Nephron progenitor cell (in vitro differentiated cells): ENCODE results near the gene CASP5.

Experiments
- DNase-seq: peaks from one replicate; pipeline ENCODE4 v3.0.0; 2021
- H3K27ac Mint-ChIP-seq: 2 replicates; pipeline ENCODE4 v1.8.0; 2021; ENCODE audit warnings: mild to moderate bottlenecking, moderate library complexity, mixed read lengths
- H3K27me3 Mint-ChIP-seq: 2 replicates; pipeline ENCODE4 v1.8.0; 2021; ENCODE audit warnings: mild to moderate bottlenecking, low read depth, mixed read lengths; ENCODE audit not compliant: poor library complexity
- H3K36me3 Mint-ChIP-seq: 2 replicates; pipeline ENCODE4 v1.8.0; 2021; ENCODE audit warnings: low read depth, mixed read lengths
- H3K4me1 Mint-ChIP-seq: 2 replicates; pipeline ENCODE4 v1.8.0; 2021; ENCODE audit warnings: mixed read lengths
- H3K4me3 Mint-ChIP-seq: 2 replicates; pipeline ENCODE4 v1.8.0; 2021; ENCODE audit warnings: mild to moderate bottlenecking, moderate library complexity, mixed read lengths
- H3K9me3 Mint-ChIP-seq: 2 replicates; pipeline ENCODE4 v1.8.0; 2021; ENCODE audit warnings: mild to moderate bottlenecking, moderate library complexity, mixed read lengths
- CTCF ChIP-seq: fragments of 200-600 bp; sonication (generic); IDR thresholded peaks from 2 replicates; pipeline ENCODE4 v1.5.0; 2021; ENCODE audit warnings: antibody characterized with exemption

The CASP5 gene

GRCh38 chr11:105056446-105056845, 33.5 kb upstream of the CASP5 start:
- H3K9me3 Mint-ChIP-seq: no peaks in the 10 kb centered on the region

GRCh38 chr11:105054723-105055493, 31.9 kb upstream of the CASP5 start:
- no peak for DNase-seq
- no peaks in the 10 kb centered on the region for H3K4me1 Mint-ChIP-seq
- H3K4me3 Mint-ChIP-seq: no peak overlapping the region
- peaks cover 3% of the 10 kb centered on the region for H3K27me3 Mint-ChIP-seq
- TF ChIP-seq CTCF: no peak
- no peaks in the 10 kb centered on the region for H3K36me3 Mint-ChIP-seq
- no peaks in the 10 kb centered on the region for H3K9me3 Mint-ChIP-seq
- no peak overlapping the region for H3K27ac Mint-ChIP-seq

More at GRCh38 chr11:105056446-105056845, 33.5 kb upstream of the CASP5 start:
- no peaks in the 10 kb centered on the region for H3K4me1 Mint-ChIP-seq
- no peak overlapping the region for H3K4me3 Mint-ChIP-seq
- no peak overlapping the region for H3K27ac Mint-ChIP-seq
- TF ChIP-seq CTCF: no peak
- no peak for DNase-seq
- H3K27me3 Mint-ChIP-seq: peaks cover 3% of the 10 kb centered on the region
- H3K36me3 Mint-ChIP-seq: no peaks in the 10 kb centered on the region

GRCh38 chr11:105052487-105052886, 29.5 kb upstream of the CASP5 start:
- no peak overlapping the region for H3K4me3 Mint-ChIP-seq

GRCh38 chr11:105051559-105051958, 28.6 kb upstream of the CASP5 start:
- Mint-ChIP-seq H3K27me3 (no peaks in the 10 kb centered on the region), H3K4me1 (peaks cover 7% of the 10 kb centered on the region), H3K4me3 (no peak overlapping the region), H3K27ac (no peak overlapping the region), H3K9me3 (no peaks in the 10 kb centered on the region), H3K36me3 (no peaks in the 10 kb centered on the region)
- DNase-seq: no peak
- TF ChIP-seq CTCF: no peak

More at GRCh38 chr11:105052487-105052886, 29.5 kb upstream of the CASP5 start:
- H3K27ac Mint-ChIP-seq: no peak overlapping the region
- peaks cover 3% of the 10 kb centered on the region for H3K27me3 Mint-ChIP-seq
- H3K36me3 Mint-ChIP-seq: no peaks in the 10 kb centered on the region
- no peaks in the 10 kb centered on the region for H3K4me1 Mint-ChIP-seq
- DNase-seq: no peak
- H3K9me3 Mint-ChIP-seq: no peaks in the 10 kb centered on the region
- TF ChIP-seq CTCF: no peak

GRCh38 chr11:105049481-105049880, 26.5 kb upstream of the CASP5 start:
- no peak for DNase-seq
- Mint-ChIP-seq H3K36me3 (no peaks in the 10 kb centered on the region), H3K9me3 (no peaks in the 10 kb centered on the region), H3K4me1 (peaks cover 10% of the 10 kb centered on the region), H3K4me3 (no peak overlapping the region), H3K27ac (no peak overlapping the region), H3K27me3 (no peaks in the 10 kb centered on the region)
- no peak for TF ChIP-seq CTCF
